ENCODE data around the gene FAM114A1.

GRCh38 chr4:38869511-38869910 is 1.9 kb downstream of the FAM114A1 start:
- TF ChIP-seq, protein P1, sequence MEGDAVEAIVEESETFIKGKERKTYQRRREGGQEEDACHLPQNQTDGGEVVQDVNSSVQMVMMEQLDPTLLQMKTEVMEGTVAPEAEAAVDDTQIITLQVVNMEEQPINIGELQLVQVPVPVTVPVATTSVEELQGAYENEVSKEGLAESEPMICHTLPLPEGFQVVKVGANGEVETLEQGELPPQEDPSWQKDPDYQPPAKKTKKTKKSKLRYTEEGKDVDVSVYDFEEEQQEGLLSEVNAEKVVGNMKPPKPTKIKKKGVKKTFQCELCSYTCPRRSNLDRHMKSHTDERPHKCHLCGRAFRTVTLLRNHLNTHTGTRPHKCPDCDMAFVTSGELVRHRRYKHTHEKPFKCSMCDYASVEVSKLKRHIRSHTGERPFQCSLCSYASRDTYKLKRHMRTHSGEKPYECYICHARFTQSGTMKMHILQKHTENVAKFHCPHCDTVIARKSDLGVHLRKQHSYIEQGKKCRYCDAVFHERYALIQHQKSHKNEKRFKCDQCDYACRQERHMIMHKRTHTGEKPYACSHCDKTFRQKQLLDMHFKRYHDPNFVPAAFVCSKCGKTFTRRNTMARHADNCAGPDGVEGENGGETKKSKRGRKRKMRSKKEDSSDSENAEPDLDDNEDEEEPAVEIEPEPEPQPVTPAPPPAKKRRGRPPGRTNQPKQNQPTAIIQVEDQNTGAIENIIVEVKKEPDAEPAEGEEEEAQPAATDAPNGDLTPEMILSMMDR (IDR thresholded peaks at IDR 0.05; ENCODE audit: insufficient read depth, low read length), result no peak
- TF ChIP-seq GABPA (IDR thresholded peaks at IDR 0.05; ENCODE audit: low read depth) (no peak), POLR2AphosphoS5 (IDR thresholded peaks at IDR 0.05; ENCODE audit: low read depth) (no peak)
- TF ChIP-seq, protein P2, sequence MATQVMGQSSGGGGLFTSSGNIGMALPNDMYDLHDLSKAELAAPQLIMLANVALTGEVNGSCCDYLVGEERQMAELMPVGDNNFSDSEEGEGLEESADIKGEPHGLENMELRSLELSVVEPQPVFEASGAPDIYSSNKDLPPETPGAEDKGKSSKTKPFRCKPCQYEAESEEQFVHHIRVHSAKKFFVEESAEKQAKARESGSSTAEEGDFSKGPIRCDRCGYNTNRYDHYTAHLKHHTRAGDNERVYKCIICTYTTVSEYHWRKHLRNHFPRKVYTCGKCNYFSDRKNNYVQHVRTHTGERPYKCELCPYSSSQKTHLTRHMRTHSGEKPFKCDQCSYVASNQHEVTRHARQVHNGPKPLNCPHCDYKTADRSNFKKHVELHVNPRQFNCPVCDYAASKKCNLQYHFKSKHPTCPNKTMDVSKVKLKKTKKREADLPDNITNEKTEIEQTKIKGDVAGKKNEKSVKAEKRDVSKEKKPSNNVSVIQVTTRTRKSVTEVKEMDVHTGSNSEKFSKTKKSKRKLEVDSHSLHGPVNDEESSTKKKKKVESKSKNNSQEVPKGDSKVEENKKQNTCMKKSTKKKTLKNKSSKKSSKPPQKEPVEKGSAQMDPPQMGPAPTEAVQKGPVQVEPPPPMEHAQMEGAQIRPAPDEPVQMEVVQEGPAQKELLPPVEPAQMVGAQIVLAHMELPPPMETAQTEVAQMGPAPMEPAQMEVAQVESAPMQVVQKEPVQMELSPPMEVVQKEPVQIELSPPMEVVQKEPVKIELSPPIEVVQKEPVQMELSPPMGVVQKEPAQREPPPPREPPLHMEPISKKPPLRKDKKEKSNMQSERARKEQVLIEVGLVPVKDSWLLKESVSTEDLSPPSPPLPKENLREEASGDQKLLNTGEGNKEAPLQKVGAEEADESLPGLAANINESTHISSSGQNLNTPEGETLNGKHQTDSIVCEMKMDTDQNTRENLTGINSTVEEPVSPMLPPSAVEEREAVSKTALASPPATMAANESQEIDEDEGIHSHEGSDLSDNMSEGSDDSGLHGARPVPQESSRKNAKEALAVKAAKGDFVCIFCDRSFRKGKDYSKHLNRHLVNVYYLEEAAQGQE (IDR thresholded peaks at IDR 0.05; ENCODE audit: insufficient replicate concordance, low read depth), result no peak
